ENCODE data around the gene SDSL. TPM values are rescaled to one million over a fixed set of nuclear protein-coding genes. Genes with fewer than 3 reads are reported as not detected.

Gene SDSL
- total RNA-seq, 2 donors from 2014 or later, result 14.7 to 20.1 TPM

Other genes with a start within 250 kb of the SDSL start
- gene DDX54, start 236.9 kb upstream of the SDSL start, total RNA-seq, result 10 to 100 TPM; 42.0 to 56.9 TPM
- gene RITA1, start 236.7 kb upstream of the SDSL start, total RNA-seq, result 10 to 100 TPM; 17.4 to 18.0 TPM
- 10 to 100 TPM; 84.7 to 96.4 TPM for gene TPCN1, start 200.9 kb upstream of the SDSL start, total RNA-seq
- gene SLC8B1, start 87.3 kb upstream of the SDSL start, total RNA-seq, result 10 to 100 TPM; 50.5 to 57.3 TPM
- 10 to 100 TPM; 17.7 to 23.5 TPM for gene PLBD2, start 63.8 kb upstream of the SDSL start, total RNA-seq
- gene SDS, start 18.5 kb upstream of the SDSL start, total RNA-seq, result 1 to 10 TPM in 1 of 2 donors, under 1 TPM in 1; 0.76 to 4.7 TPM
- gene LHX5, start 49.5 kb downstream of the SDSL start, total RNA-seq, result not detected